Measurements from ENCODE around the gene SLC12A2.

DNA sequence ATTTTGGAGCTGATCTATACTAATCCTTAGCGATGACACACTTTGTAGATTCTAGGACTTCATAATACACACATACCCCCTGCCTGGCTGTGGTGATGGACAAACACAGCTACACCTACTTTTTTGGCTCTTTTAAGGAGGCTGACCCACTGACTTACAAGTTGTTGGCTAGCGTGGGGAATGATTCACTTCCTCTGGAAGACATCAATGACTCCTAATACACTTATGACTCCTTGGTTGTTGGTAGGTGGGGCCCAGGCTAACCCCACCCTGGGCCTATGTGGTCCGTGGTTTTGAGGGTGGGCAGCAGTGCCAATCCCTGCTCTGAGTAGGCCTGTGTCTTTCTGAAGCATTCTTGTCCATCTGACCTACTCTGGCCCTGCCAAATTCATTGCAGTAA lies 144.4 kb downstream of the SLC12A2 start:
- TF ChIP-seq, protein P1, sequence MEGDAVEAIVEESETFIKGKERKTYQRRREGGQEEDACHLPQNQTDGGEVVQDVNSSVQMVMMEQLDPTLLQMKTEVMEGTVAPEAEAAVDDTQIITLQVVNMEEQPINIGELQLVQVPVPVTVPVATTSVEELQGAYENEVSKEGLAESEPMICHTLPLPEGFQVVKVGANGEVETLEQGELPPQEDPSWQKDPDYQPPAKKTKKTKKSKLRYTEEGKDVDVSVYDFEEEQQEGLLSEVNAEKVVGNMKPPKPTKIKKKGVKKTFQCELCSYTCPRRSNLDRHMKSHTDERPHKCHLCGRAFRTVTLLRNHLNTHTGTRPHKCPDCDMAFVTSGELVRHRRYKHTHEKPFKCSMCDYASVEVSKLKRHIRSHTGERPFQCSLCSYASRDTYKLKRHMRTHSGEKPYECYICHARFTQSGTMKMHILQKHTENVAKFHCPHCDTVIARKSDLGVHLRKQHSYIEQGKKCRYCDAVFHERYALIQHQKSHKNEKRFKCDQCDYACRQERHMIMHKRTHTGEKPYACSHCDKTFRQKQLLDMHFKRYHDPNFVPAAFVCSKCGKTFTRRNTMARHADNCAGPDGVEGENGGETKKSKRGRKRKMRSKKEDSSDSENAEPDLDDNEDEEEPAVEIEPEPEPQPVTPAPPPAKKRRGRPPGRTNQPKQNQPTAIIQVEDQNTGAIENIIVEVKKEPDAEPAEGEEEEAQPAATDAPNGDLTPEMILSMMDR (conservative IDR thresholded peaks at IDR 0.05; ENCODE audit: low read depth, low read length): no peak
- peak; percentile 49 for TF ChIP-seq RCOR1 (IDR thresholded peaks at IDR 0.05; ENCODE audit: insufficient replicate concordance, low read length)
- TF ChIP-seq POLR2A (IDR thresholded peaks at IDR 0.05; ENCODE audit: low read depth, low read length): no peak
- TF ChIP-seq RFX5 (IDR thresholded peaks at IDR 0.05; ENCODE audit: low read depth, low read length): no peak
- no peak for TF ChIP-seq MAFK (IDR thresholded peaks at IDR 0.05; ENCODE audit: low read depth, low read length)
- TF ChIP-seq BHLHE40 (IDR thresholded peaks at IDR 0.05; ENCODE audit: low read depth, low read length): no peak
- TF ChIP-seq CEBPB (IDR thresholded peaks at IDR 0.05; ENCODE audit: low read depth, low read length): no peak
- no peak for TF ChIP-seq CHD1 (IDR thresholded peaks at IDR 0.05; ENCODE audit: low read depth, low read length)

Measured in IMR-90 (cell line).